DMS153 (cell line): Measurements from ENCODE around the gene CCR4.
A peak's percentile ranks its signal among the peaks of the same experiment; 100 is the strongest.
"Not testable (repeated sequence)": the region's sequence is repeated elsewhere in the genome, so short reads cannot be mapped to it uniquely, and the experiment has no call there.

Source experiments
- DNase-seq: peaks from one replicate; lab custom pipeline; 2025; lab: John Stamatoyannopoulos, UW

The CCR4 gene

GRCh38 chr3:32952369-32953077 lies 1.1 kb downstream of the CCR4 start:
- DNase-seq, result no peak

- DNase-seq, result no peak
Observed at GRCh38 chr3:32954506-32954905, 3.1 kb downstream of the CCR4 start.

- no peak for DNase-seq
Observed at GRCh38 chr3:32956750-32957570, 5.5 kb downstream of the CCR4 start.

DNA sequence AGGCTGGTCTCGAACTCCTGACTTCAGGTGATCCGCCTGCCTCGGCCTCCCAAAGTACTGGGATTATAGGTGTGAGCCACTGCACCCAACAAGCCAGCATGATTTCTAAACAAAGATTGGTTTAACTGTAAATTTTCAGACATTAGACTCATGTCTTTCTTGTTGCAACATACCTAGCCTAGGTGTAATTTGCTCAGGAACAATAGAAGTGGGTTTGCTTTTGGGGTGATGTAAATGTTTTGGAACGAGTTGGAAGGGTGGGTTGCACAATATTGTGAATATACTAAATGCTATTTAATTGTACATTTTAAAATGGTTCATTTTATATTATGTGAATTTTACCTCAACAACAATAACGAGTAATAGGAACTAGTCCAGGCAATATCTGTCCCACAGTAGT lies 7.1 kb downstream of the CCR4 start:
- DNase-seq, result no peak

DNA sequence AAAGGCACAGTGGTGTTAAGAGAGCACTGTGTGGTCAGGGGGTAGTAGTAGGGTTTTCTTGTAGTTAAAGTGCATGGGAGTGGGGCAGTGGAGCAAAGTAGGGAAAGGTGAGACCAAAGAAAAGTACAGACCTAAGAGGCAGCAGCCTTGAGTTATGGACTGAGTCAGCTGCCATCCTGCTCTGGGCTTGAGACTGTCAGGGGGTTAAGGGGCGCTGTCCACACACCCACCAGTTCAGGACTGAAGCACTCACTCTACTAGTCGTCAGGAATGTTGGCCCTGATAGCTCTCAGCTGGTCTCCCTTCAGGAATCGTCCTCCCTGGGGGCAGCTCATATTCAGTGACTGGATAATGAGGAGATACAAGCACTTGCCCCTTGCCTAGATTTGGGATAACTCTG lies 7.9 kb downstream of the CCR4 start:
- no peak for DNase-seq

DNA sequence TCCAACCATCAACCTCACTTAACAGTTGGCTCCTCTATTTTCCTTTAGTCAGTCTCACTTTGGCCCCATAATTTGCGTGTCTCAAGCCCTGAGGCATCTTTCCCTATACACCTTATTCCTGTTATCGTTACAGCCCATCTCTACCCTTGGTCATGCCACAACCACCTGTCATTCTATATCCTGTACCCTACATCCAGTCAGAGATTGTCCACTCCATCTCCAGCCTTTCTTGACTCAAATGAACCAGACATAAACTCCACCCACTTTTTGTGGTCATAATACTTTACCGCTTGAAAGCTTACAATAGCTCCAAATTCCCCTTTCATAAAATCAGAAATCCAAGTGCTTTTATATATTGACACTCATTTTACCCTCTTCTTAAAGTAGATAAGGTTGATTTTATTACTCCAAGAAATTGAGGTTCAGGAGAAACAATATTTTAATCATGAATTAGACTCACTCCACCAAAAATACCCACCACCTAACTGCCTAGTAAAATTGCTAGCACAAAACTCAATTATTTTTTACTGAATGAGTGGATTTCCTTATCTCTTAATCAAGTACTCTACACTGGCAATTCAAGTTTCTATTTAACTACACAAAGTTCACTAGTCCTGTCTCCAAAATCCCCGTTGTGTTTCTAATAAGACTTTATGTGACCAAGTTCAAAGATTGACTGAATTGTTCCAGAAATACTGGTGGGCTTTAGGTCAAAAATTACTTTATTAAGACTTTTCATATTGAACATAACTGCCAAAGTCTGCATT lies 9.1 kb downstream of the CCR4 start:
- no peak for DNase-seq

- no peak for DNase-seq
Observed at GRCh38 chr3:32961189-32961715, 9.8 kb downstream of the CCR4 start.

- no peak for DNase-seq
Observed at GRCh38 chr3:32963871-32964270, 12.4 kb downstream of the CCR4 start.

DNA sequence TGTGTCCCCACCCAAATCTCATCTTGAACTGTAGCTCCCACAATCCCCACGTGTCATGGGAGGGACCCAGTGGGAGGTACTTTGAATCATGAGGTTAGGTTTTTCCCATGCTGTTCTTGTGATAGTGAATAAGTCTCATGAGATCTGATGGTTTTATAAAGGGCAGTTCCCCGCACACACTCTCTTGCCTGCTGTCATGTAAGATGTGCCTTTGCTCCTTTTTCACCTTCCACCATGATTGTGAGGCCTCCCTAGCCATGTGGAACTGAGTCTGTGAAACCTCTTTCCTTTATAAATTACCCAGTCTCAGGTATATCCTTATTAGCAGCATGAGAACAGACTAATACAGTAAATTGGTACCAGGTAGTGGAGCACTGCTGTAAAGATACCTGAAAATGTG lies 13.3 kb downstream of the CCR4 start:
- DNase-seq, result not testable (repeated sequence)

DNA sequence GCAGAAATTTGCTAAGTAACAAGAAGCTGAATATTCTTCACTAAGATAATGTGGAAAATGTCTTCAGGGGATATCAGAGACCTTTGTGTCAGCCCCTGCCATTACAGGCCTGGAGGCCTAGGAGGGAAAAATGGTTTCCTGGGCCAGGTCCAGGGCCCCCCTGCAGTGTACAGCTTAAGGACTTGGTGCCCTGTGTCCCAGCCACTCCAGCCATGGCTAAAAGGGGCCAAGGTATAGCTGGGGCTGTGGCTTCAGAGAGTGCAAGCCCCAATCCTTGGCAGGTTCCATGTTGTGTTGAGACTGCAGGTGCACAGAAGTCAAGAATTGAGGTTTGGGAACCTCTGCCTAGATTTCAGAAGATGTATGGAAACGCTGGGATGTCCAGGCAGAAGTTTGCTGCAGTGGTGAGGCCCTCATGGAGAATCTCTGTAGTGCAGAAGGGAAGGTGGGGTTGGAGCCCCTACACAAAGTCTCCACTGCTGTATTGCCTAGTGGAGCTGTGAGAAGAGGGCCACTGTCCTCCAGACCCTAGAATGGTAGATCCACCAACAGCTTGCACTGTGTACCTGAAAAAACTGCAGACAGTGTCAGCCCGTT lies 14.3 kb downstream of the CCR4 start:
- DNase-seq, result not testable (repeated sequence)

- DNase-seq, result not testable (repeated sequence)
Observed at GRCh38 chr3:32966627-32967026, 15.2 kb downstream of the CCR4 start.

- DNase-seq, result no peak
Observed at GRCh38 chr3:32968166-32968919, 16.9 kb downstream of the CCR4 start.

DNA sequence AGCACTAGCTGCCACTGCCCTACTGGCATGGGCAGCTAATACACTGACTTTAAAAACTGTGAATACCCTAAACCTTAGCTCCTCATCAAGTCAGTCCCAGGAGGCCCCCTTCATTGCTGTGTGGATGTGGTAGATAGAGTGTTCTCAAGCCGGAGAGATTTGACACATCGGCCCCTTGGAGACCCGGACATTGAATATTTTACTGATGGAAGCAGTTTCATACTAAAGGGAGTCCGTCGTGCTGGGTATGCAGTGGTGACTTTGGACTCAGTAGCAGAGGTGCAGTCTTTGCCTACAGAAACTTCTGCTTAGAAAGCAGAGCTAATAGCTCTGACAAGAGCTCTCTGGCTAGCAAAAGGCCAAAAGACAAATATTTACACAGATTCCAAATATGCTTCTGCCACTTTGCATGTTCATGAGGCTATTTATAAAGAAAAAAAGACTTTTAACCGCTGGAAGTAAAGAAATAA lies 17.5 kb downstream of the CCR4 start:
- no peak for DNase-seq

GRCh38 chr3:32969656-32970055 lies 18.2 kb downstream of the CCR4 start:
- peak; percentile 68 for DNase-seq

DNA sequence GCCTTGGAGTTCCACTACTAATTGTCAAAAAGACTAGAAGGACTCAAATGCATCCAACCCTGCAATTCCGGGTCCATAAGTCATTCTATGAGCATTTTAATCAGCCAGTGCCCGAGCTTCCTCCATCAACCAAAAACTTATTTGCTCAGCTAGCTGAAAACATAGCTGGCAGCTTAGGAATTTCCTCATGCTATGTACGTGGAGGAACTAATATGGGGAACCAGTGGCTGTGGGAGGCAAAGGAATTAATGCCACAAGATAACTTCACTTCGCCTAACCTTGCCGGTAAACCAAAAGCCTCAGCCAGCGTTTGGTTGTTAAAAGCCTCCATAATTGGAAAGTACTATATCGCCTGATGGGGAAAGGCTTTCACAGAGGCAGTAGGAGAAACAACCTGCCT lies 19.8 kb downstream of the CCR4 start:
- not testable (repeated sequence) for DNase-seq

- no peak for DNase-seq
Observed at GRCh38 chr3:32972482-32973146, 21.2 kb downstream of the CCR4 start.

DNA sequence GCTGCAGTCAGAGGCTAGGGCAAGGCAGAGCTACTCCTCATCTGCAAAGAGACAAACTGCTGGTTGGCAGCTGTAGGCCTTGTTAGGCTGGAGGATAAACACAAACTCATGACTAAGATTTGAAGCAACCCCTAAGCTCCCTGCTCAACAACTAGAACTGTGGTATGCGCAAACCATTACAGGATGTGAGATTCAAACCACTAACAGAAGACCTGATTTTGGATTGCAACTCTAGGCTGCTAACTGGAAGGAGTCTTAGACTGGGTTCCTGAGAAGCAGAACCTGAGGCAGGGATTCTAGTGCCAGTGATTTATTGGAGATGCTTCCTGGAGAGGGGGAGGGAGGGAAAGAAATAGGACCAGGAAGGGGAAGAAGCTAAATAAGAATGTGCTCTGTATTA lies 22.5 kb downstream of the CCR4 start:
- DNase-seq, result no peak

GRCh38 chr3:32975891-32976595 lies 24.6 kb downstream of the CCR4 start:
- DNase-seq, result no peak

- no peak for DNase-seq
Observed at GRCh38 chr3:32977861-32978260, 26.4 kb downstream of the CCR4 start.

DNA sequence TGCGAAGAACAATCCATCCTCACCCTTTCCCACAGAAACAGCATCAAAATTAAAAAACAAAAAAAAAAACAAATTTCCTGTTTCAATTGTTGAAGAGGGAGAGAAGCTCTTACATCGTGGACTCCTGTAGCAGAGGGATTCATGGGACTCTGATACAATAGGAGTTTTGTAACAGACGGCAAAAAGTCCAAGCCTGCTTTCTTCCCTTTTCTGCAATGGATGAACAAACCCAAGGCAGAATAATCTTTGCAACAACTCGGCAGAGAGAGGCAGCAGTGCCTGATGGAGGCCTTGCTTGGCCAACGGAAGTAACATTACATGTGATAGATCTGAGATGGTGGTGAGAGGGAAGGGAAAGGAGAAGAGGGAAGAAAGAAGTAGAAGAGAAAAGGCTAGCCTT lies 26.9 kb downstream of the CCR4 start:
- DNase-seq, result no peak
